ENCODE results near the gene HTR1E.
"Not testable (repeated sequence)": the region's sequence is repeated elsewhere in the genome, so short reads cannot be mapped to it uniquely, and the experiment has no call there.

Gene HTR1E

DNA sequence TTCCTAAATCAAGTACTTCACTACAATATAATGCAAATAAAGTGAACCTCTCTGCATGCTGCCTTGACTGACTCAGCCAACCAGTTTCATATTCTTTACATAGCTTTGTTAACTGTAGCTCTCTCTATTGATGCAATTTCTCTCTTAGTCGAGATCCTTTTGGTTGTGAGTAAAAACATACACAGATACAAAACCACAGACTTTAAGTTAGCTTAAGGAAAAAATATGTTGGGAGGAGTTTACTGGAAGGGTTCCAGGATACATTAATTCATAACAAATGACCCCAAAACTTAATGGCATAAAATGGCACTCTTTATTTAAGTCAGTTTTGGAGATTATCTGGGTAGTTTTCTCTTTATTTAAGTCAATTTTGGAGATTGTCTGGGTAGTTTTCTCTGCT, 15.7 kb downstream of the HTR1E start:
- FAIRE-seq (no peak), DNase-seq (ENCODE audit: insufficient read length, low spot score) (no peak)
- no peak for TF ChIP-seq POLR2A (IDR thresholded peaks at IDR 0.05; ENCODE audit: low read depth, low read length)

GRCh38 chr6:86959656-86960055, 22.3 kb downstream of the HTR1E start:
- FAIRE-seq = no peak
- TF ChIP-seq POLR2A (IDR thresholded peaks at IDR 0.05; ENCODE audit: low read depth, low read length) = no peak
- DNase-seq (ENCODE audit: insufficient read length, low spot score) = no peak

DNA sequence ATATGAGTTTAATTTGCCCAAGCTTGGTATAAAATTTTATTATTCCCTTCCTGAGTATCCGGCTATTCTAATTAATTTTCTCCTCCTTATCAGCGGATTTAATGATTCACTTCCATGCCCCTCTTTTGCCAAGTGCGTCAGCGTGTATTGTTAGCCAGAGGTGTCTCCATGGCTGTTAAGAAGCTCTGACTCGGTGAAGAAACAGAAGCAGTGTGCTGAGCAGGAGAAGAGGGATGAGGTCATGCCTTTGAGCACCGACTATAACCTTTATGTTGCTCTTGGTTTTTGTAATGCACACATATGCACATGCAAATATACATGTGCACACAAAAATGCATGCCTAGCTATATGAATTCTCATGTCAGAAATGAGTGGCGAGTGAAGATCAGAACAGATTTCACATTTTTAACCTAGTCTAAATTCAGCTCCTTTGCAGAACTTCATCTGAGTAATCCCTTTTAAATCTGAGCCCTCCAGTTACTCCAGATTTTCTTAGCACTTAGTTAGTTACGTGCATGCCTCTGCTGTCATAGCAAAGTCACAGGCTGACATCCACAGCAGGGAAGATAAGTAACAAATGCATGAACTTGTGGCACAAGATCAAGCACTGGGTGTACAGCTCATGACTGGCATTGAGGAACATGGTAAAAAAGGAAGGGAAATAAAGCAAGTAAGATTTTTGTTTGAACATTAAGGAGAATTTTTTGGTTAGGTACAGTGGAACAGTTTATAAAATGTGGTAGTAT, 24.3 kb downstream of the HTR1E start:
- no peak for TF ChIP-seq POLR2A (IDR thresholded peaks at IDR 0.05; ENCODE audit: low read depth, low read length)
- DNase-seq (ENCODE audit: insufficient read length, low spot score) (no peak), FAIRE-seq (no peak)

DNA sequence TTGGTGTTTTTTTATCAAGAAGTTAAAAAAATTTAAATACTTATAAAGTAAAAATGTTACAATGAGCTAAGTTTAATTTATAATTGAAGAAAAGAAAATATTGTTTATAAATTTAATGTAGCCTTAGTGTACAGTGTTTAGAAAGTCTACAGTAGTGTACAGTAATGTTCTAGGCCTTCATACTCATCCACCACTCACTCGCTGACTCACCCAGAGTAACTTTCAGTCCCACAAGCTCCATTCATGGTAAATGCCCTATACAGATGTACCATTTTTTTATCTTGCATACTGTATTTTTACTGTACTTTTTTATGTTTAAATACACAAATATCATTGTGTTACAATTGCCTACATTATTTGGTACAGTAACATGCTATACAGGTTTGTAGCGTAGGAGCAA, 26.0 kb downstream of the HTR1E start:
- no peak for DNase-seq (ENCODE audit: insufficient read length, low spot score)
- FAIRE-seq = no peak
- no peak for TF ChIP-seq POLR2A (IDR thresholded peaks at IDR 0.05; ENCODE audit: low read depth, low read length)

GRCh38 chr6:86964029-86964579, 26.8 kb downstream of the HTR1E start:
- no peak for DNase-seq (ENCODE audit: insufficient read length, low spot score)
- FAIRE-seq = no peak
- TF ChIP-seq POLR2A (IDR thresholded peaks at IDR 0.05; ENCODE audit: low read depth, low read length) = no peak

- no peak for TF ChIP-seq POLR2A (IDR thresholded peaks at IDR 0.05; ENCODE audit: low read depth, low read length)
- FAIRE-seq (no peak), DNase-seq (ENCODE audit: insufficient read length, low spot score) (no peak)
These were observed 28.9 kb downstream of the HTR1E start for GRCh38 chr6:86966271-86966670.

DNA sequence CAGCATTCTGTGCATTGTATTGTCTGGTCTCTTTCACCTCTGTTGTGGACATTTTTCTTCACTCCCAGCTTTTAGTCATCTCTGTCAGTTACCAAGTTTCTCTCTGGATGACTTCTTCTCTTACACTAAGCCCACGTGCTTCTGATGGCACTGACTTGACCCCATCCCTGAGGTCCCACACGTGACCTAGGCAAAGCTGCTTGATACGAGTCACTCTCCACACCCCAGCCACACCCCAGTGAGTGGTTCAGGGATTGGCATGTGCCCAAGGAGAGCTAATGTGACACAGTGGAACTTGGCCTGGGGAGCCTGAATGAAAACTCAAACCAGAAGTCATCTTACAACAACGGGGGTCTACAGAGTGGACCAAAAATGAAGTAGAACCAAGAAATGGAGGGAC, 32.2 kb downstream of the HTR1E start:
- no peak for FAIRE-seq
- no peak for DNase-seq (ENCODE audit: insufficient read length, low spot score)
- no peak for TF ChIP-seq POLR2A (IDR thresholded peaks at IDR 0.05; ENCODE audit: low read depth, low read length)

DNA sequence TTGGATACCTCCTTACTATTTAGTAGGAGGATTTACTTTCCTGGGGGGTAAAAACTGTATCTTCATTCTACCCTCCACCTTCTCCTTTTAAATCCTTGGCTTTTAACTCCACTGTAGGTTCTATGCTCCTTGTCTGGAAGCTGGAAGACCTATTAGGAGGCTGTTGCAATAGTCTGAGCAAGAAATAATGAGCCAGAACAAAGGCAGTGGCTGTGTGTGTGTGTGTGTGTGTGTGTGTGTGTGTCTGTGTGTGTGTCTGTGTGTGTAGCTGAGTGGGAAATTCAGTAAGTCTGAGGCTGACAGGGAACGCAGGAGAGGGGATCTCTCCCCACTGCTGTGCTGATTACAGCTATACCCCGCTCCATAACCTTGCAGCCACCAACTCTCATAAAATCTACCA, 35.8 kb downstream of the HTR1E start:
- FAIRE-seq = no peak

GRCh38 chr6:86978251-86978650, 40.9 kb downstream of the HTR1E start:
- FAIRE-seq = no peak
- TF ChIP-seq POLR2A (IDR thresholded peaks at IDR 0.05; ENCODE audit: low read depth, low read length) = no peak
- no peak for DNase-seq (ENCODE audit: insufficient read length, low spot score)

More for the DNA sequence above, 35.8 kb downstream of the HTR1E start:
- TF ChIP-seq POLR2A (IDR thresholded peaks at IDR 0.05; ENCODE audit: low read depth, low read length) = no peak
- no peak for DNase-seq (ENCODE audit: insufficient read length, low spot score)

GRCh38 chr6:87001494-87001893, 64.2 kb downstream of the HTR1E start:
- no peak for TF ChIP-seq POLR2A (IDR thresholded peaks at IDR 0.05; ENCODE audit: low read depth, low read length)
- FAIRE-seq = no peak
- no peak for DNase-seq (ENCODE audit: insufficient read length, low spot score)

DNA sequence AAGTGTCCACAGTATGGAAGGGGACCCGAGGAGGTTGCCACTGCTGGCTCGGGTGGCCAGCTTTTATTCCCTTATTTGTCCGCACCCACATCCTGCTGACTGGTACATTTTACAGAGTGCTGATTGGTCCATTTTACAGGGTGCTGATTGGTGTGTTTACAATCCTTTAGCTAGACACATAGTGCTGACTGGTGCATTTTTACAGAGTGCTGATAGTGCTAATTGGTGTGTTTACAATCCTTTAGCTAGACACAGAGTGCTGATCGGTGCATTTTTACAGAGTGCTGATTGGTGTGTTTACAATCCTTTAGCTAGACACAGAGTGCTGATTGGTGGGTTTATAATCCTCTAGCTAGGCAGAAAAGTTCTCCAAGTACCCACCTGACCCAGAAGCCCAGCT, 65.1 kb downstream of the HTR1E start:
- DNase-seq (ENCODE audit: insufficient read length, low spot score); FAIRE-seq: not testable (repeated sequence)

DNA sequence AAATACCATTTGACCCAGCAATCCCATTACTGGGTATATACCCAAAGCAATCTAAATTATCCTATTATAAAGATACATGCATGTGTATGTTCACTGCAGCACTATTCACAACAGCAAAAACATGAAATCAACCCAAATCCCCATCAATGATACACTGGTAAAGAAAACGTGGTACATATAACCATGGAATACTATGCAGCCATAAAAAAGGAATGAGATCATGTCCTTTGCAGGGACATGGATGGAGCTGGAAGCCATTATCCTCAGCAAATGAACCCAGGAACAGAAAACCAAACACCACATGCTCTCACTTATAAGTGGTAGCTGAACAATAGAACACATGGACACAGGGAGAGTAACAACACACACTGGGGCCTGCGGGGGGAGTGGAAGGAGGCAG, 69.2 kb downstream of the HTR1E start:
- not testable (repeated sequence) for FAIRE-seq; DNase-seq (ENCODE audit: insufficient read length, low spot score)

DNA sequence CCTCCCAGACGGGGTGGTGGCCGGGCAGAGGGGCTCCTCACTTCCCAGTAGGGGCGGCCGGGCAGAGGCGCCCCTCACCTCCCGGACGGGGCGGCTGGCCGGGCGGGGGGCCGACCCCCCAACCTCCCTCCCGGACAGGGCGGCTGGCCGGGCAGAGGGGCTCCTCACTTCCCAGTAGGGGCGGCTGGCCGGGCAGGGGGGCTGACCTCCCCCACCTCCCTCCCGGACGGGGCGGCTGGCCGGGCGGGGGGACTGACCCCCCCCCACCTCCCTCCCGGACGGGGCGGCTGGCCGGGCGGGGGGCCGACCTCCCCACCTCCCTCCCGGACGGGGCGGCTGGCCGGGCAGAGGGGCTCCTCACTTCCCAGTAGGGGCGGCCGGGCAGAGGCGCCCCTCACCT, 72.3 kb downstream of the HTR1E start:
- FAIRE-seq; DNase-seq (ENCODE audit: insufficient read length, low spot score): not testable (repeated sequence)

- DNase-seq (ENCODE audit: insufficient read length, low spot score) (no peak), FAIRE-seq (no peak)
- no peak for TF ChIP-seq POLR2A (IDR thresholded peaks at IDR 0.05; ENCODE audit: low read depth, low read length)
These were observed 74.7 kb downstream of the HTR1E start for GRCh38 chr6:87012035-87012434.

GRCh38 chr6:87012743-87013142, 75.4 kb downstream of the HTR1E start:
- DNase-seq (ENCODE audit: insufficient read length, low spot score) (no peak), FAIRE-seq (no peak)
- TF ChIP-seq POLR2A (IDR thresholded peaks at IDR 0.05; ENCODE audit: low read depth, low read length) = no peak
